ENCODE results near the gene NEO1.

NEO1 gene, protein sequence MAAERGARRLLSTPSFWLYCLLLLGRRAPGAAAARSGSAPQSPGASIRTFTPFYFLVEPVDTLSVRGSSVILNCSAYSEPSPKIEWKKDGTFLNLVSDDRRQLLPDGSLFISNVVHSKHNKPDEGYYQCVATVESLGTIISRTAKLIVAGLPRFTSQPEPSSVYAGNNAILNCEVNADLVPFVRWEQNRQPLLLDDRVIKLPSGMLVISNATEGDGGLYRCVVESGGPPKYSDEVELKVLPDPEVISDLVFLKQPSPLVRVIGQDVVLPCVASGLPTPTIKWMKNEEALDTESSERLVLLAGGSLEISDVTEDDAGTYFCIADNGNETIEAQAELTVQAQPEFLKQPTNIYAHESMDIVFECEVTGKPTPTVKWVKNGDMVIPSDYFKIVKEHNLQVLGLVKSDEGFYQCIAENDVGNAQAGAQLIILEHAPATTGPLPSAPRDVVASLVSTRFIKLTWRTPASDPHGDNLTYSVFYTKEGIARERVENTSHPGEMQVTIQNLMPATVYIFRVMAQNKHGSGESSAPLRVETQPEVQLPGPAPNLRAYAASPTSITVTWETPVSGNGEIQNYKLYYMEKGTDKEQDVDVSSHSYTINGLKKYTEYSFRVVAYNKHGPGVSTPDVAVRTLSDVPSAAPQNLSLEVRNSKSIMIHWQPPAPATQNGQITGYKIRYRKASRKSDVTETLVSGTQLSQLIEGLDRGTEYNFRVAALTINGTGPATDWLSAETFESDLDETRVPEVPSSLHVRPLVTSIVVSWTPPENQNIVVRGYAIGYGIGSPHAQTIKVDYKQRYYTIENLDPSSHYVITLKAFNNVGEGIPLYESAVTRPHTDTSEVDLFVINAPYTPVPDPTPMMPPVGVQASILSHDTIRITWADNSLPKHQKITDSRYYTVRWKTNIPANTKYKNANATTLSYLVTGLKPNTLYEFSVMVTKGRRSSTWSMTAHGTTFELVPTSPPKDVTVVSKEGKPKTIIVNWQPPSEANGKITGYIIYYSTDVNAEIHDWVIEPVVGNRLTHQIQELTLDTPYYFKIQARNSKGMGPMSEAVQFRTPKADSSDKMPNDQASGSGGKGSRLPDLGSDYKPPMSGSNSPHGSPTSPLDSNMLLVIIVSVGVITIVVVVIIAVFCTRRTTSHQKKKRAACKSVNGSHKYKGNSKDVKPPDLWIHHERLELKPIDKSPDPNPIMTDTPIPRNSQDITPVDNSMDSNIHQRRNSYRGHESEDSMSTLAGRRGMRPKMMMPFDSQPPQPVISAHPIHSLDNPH (N-terminal part only)

DNA sequence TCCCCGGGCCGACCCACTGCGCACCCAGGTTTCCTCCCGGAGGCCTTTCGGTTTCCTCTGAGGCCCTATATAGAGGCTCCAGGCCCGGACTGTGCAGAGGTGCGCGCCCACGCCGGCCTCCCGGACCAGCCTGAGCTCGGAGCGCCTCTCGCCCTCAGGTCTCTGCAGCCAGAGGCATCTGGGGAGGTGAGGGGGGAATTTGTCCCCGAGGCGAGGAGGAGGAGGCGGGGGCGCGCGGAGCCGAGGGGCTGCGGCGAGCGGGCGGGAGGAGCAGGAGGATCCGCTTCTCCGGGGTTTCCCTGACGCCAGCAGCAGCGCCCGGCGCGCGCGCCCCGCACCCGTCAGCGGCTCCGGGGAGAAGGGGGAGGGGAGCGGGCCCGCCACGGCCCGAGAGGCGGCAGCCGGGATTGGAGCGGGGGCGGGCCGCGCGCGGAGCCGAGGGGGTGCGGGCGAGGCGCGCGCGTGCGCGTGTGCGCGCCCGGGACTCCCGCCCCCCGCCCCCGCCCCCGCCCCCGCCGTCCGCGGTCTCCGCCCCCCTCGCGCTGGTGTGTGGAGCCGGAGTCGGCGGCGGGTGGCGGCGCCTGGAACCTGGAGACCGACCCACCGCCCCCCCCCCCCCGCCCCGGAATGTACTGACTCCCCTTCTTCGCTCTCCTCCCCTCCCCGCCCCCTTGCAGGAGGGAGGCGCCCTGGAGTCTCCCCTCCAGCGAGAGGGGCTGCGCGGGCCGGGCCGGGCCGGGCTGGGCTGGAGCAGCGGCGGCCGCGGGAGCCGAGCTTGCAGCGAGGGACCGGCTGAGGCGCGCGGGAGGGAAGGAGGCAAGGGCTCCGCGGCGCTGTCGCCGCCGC, at the start of gene NEO1:
TSS of gene NEO1 (plus strand) at position 657 of the 846 bp plus-strand sequence. CDS start 213 bp downstream, outside the sequence.
- peak; percentile 61 to 72 for DNase-seq (ENCODE audit: low read depth in 2 of 2)

DNA sequence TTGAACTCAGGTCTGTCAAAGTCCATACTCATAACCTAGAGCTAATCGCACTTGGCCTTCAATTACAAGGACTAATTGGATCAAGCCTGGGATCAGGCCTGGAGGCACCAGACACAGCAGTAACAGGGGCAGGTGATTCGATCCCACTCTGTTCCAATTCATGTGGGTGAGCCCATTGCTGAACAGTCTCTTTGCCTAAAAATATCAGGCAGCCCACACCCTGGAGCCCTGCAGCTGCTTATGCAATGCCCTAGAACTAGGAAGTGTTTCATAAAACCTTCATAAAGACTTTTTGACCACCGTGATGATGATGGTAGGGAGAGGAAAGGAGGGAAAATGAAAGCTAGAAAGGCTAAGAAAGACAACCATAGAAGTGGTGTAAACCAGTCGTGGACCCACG, 47.8 kb upstream of the NEO1 start:
- DNase-seq (ENCODE audit: low read depth in 2 of 2), result no peak

DNA sequence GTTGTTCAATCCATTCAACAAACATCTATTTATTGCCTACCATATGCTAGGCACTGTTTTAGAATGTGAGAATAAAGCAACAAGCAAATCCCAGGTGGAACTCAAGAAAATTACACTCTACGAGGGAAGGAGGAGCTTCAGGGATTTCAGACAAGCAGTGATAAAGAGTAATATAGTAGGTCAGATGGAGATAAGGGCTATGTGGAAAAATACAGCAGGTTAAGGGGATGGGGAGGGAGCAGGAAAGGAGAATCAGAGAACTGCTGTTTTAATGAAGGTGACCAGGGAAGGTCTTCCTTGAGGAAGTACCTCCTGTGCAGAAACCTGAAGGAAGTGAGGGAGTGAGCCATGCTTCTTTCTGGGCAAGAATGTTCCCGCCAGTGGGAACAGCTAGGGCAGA, 47.2 kb upstream of the NEO1 start:
- DNase-seq (ENCODE audit: low read depth in 2 of 2), result no peak

DNA sequence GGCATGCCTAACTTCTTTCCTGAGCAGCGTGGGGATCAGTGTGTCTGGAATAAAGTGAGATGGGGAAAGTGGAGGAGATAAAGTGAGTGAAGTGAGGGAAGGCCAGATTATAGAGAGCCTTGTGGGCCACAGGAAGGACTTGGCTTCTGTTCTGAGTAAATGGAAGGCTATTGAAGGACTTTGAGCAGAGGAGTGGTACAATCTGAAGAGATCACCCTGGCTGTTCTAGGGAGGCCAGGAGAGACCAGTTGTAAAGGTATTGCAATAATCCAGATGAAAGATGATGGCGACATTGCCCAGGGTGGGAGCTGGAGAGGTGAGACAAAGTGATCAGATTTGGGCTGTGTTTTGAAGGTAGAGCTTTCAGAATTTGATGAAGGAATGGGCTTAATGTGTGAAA, 46.8 kb upstream of the NEO1 start:
- DNase-seq (ENCODE audit: low read depth in 2 of 2), result no peak

DNA sequence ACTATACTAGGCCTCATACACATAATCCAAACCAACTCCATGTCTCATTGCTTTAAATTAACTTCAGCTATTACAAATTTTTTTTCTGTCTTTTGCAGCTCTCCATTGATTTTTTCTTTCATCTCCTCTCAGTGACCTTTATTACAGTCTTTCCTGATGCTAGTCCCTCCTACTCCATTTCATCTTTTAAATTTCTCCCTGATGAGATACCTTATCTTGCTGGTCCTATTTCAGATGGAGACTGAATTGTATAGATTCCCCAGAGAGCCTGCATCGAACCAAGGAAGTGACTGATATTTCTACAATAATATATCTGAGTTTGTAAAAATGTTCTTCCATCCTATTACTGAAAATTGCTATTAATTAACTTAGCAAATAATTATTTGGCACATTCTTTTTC, 45.7 kb upstream of the NEO1 start:
- no peak for DNase-seq (ENCODE audit: low read depth in 2 of 2)

DNA sequence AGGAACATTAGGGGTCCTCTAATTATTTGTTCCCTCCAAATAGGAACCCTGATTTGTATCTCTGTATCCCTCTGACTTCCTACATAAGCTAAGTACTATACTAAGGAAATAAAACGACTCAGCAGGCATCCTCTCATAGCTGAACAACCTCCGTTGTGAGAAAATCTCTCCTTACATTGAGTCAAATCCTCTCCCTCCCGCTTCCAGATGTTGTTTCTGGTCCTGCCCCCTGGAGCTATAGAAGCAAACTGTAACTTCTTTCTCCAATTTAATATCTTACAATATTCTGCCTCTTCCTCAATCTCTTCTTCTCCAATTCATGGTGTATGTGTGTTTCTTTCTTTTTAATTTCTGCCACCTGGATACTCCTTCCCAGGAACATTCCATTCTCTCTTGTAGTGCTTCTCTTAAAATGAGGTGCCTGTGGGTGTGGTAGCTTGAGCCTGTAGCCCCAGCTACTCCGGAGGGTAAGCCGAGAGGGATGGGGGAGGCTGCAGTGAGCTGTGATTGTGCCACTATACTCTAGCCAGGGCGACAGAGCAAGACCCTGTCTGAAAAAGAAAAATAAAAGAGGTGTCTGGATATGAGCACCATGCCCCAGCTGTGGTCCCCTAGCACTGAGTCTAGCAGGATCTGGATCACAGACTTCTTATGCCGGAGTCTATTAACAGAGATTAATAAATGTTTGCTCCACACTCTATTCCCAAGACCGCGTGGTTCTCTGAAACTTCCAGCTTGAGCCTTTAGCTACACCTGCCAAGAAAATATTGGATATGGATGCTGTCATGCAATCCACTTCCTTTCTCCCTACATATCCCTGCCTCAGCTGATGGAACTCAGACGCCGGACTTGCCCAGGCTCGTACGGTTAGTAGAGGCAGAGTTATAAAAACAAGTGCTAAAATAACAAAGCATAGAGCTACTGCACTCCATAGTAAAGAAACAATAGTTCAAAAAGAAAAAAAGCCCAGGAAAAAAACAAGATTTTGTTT, 42.9 kb upstream of the NEO1 start:
- no peak for DNase-seq (ENCODE audit: low read depth in 2 of 2)

DNA sequence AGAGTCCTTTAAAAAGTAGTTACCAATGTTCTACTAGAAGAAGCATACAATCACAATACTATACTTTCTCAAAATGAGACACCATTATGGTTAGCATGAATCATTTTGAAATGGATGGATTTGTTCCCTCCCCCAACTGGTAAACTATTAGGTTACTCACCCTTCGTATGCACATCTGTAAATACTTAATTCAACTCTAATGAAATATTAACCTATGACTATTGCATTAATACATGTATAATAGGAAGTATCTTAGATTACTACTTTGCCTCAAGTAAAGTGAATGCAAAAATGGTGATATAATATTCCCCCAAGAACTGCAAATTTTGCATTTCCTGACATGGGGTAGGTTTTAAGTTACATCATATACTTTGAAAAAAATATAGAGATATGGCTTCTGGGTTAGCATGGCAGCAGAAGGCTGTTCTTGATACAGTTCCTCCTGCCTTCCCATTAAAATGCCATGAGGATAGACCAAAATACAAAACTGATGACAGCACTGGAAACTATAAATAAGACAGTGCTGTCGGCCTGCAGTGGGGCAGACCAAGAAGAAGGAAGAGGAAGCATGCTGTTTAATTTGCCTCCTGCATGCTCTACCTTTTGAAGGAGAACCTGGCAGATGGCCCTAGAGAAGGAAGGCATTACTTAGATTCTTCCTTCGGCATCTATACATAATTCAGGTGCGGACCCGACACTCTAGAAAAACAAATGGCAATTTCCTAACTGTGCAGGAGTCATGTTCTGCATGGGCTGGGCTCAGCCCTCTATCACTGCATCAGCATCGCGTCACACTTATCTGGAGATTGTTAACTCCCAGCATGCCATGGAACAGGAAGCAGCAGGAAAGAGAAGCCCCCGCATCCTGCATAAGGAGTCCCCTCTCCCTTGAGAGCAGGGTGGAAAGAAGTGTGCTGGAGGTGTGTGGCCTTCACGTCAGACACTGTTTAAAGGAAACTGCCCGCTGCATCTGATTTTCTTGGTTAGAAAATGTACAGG, 41.8 kb upstream of the NEO1 start:
- DNase-seq (ENCODE audit: low read depth in 2 of 2), result no peak

DNA sequence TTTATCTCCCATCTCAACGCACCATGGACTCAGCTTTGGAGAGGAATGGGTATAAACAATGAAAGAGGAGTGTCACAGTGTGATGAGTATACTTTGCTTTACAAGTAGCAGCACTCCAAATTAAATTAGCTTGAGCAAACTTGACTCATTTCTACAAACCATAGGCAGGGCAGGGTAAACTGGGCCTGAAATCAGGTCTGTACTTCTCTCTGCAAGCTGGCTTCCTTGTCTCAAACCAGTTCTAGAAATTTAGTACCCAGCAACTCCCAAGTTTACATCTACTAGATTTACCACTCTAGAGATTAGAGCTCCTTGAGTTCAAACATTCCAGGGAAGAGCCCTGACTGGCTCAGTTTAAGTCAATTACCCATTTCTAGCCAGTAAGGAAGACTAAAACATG, 37.4 kb upstream of the NEO1 start:
- no peak for DNase-seq (ENCODE audit: low read depth in 2 of 2)

DNA sequence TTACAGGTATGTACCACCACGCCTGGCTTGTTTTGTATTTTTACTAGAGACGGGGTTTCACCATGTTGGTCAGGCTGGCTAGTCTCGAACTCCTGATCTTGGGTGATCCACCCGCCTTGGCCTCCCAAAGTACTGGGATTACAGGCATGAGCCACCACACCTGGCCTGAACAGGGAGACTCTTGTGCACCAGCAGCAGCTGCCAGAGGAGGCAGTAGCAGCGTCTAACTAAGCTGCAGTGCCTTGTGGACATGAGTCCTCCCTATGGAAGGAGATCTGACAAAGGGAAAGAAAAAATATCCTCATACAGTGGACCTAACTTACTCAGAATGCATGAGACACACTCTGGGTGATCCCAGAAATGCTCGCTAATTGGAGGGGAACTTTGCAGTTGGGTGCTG, 36.8 kb upstream of the NEO1 start:
- DNase-seq (ENCODE audit: low read depth in 2 of 2), result no peak

DNA sequence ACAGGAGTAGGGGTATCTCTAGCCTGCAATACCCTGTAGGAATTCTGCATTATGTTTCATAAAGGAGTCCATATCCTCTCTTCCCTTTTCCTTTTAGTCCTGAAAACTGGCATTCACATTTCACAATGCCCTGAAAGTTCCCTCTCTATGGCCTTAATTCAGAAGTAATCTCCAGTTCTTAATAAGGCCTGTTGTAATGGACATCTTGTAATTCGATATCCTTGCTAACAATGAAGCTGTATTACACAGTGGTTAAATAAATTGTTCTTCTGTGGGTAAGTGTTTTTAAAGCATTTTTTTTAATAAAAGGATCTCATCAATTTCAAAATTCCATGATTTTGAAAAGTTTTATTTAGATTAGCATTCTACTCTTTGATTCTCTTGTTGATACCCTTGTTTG, 34.3 kb upstream of the NEO1 start:
- no peak for DNase-seq (ENCODE audit: low read depth in 2 of 2)

DNA sequence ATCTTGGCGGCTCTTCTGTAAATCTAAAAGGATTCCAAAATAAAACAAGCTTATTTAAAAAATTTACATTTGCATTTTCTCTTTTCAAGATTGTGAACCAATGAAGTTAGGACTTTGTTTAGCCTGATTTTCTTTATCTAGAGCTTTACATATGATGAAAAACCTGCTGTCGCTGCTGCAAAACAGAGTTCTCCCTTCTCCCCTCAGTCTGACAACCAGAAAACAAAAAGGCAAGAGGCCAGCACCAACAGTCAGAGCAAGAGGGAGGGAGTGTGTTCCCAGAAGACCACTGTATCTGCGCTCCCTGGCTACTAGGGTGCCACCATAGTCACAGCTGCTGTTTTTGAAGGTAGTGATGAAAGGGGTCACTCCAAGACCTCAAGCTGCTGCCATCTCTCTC, 33.1 kb upstream of the NEO1 start:
- no peak for DNase-seq (ENCODE audit: low read depth in 2 of 2)

DNA sequence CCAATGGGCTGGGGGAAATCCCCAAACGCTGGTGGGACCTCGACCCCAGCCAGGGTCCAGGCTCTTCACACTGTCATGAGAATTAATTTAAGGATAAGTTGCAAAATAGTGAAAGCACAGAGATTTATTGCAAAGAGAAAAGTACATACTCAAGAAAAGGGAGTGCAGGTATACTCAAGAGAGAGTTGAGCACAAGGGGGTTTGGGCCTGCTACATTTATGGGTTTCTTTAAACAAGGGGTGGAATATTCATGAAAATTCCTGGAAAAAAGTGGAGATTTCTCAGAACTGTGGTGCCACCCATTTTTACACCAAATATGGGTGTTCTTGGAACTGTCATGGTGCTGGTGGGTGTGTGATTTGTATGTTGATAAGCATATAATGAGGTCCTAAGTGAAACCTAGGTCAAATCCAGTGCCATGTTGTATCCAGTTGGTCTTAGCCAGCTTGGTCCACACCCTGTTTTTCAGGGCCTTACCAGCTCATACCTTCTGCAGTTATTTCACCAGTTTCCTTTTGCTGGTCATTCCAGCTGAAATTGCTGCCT, 32.6 kb upstream of the NEO1 start:
- no peak for DNase-seq (ENCODE audit: low read depth in 2 of 2)

DNA sequence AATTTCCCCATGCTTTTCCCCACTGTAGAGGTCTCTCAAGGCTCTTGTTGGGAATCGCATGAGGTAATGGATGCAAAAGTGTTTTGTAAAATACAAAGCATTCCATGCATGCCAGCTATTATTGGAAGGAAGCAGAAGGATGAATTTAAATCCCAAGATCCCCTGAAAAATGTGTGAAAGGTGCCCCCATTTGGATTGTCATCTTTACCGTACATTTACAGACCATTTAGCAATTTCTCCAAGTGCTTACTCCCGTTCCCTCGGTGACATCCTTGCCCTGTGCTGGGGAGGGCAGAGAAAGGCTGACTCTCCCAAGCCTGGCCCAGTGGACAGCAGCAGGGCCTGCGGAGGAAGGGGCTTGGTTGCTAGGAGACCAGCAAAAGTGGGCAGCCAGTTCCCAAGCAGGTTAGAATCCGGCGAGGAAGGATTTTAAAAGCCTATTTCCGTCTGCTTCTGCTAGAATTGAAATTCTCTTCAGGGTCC, 31.1 kb upstream of the NEO1 start:
- DNase-seq (ENCODE audit: low read depth in 2 of 2), result no peak

DNA sequence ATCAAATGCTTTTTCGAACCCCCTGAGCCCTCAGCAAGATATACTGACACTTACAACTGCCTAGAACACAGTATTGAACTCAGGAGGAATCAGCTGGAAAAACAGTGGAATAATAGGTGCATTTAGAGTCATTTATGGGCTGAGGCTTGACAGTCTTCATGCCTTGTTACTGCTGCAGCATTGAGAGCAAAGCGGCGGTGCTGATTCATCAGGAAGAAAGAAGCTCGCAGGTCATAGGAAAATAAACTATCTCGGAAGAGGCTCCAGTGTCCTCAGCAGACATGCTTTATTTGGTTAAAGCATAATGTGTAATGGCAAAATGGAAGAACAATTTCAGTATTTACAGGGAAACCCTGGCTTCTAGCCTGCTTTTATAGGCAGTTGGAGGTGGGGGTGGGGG, 30.1 kb upstream of the NEO1 start:
- no peak for DNase-seq (ENCODE audit: low read depth in 2 of 2)

DNA sequence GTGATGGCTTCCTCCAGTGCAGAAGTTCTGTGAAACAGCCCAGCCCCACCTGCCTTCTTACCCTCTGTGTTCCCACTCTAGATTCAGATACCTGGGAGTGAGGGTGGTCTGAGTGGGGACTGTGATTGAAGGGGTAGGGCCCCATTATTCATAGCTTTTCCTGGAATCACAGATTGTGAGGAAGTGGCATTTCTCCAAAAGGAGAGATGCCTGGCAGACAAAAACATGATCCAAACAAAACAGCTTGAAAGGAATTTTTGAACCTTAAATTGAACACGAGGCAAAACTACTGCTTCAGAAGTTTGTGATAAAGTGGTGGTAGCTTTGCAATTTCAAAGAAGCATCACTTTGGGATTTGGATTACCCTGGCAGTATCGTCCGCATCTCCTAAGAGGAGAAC, 29.2 kb upstream of the NEO1 start:
- no peak for DNase-seq (ENCODE audit: low read depth in 2 of 2)

DNA sequence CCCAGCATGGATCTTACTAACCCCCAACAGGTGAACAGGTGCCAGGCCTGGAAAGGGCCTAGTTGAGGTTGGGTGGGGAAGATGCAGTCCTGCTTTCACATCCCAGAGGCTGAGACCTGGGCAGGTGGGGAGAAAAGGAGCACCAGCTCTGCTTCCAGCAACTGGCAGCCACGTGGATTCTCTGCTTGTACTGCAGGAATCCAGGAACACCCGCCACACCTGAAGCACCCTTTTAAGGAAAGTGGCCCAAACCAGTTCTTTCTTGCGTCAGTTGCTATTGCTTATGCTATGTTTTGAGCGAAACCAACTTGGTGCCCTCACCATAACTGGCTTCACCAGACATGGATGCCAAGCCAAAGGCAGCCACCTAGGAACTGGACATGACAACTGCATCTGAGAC, 28.1 kb upstream of the NEO1 start:
- no peak for DNase-seq (ENCODE audit: low read depth in 2 of 2)

DNA sequence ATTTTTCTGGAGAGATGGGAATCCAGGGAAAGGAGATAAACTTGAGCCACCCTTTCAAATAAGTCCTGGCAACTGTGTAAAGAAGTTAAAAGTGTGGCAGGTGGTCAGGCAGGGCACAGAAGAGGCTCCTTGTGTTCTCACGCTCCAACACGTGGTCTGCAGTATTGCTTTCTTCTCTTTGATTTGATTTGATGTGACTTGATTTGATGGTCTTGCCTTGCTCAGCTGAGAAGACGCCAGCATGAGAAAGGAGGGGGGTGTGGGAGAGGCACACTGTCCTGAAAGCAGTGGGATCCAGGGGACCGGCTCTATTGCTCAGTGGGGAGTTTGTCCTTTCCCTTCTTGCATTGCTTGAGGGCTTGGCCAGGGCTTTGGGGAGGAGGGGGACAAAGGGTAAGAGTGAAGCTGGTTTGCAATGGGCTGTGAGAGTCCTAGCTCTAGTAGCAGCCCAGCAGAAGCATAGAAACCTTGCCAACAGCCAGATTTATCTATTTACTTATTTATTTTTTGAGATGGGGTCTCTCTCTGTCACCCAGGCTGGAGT, 25.7 kb upstream of the NEO1 start:
- DNase-seq (ENCODE audit: low read depth in 2 of 2), result no peak

DNA sequence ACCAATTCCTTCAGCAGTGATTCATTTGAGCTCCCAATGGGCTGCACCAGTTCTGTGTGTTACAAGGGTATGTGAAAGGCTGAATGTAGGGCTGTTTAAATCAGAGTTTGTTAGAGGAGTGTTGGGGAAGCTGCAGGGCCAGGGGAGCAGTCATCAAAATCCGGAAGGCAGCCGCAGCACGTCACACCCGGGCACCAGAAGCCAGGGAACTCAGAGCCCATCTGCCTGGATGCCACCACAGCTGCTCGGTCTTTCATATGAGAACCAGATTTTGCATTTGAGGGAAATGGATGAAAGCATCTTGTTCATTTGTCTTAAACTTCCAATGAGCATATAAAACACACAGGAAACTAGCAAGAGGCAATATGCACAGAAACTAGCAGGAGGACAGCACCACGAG, 24.2 kb upstream of the NEO1 start:
- no peak for DNase-seq (ENCODE audit: low read depth in 2 of 2)

All from fibroblast of skin of left biceps (primary cell).